NCI-H2196 treated with DMSO at 0.1 percent for 48 hours (cell line): ENCODE data around the gene TARP.
"Not testable (repeated sequence)": the region's sequence is repeated elsewhere in the genome, so short reads cannot be mapped to it uniquely, and the experiment has no call there.

ENCODE experiments used
- DNase-seq: peaks from one replicate; lab custom pipeline; 2025; ENCODE audit not compliant: unreplicated experiment; lab: John Stamatoyannopoulos, UW

TARP gene

GRCh38 chr7:38299275-38299931 lies 26.0 kb upstream of the TARP start:
- DNase-seq, result no peak

GRCh38 chr7:38296059-38296857 lies 22.8 kb upstream of the TARP start:
- DNase-seq, result no peak

- DNase-seq, result no peak
Observed at GRCh38 chr7:38294926-38295325, 21.5 kb upstream of the TARP start.

GRCh38 chr7:38292442-38292841 lies 19.0 kb upstream of the TARP start:
- no peak for DNase-seq

- no peak for DNase-seq
Observed at GRCh38 chr7:38291650-38292049, 18.2 kb upstream of the TARP start.

GRCh38 chr7:38291117-38291647 lies 17.7 kb upstream of the TARP start:
- DNase-seq, result no peak

GRCh38 chr7:38284553-38284952 lies 11.1 kb upstream of the TARP start:
- DNase-seq, result no peak

- no peak for DNase-seq
Observed at GRCh38 chr7:38283809-38284208, 10.4 kb upstream of the TARP start.

GRCh38 chr7:38283107-38283506 lies 9.7 kb upstream of the TARP start:
- DNase-seq, result no peak

GRCh38 chr7:38282081-38282480 lies 8.6 kb upstream of the TARP start:
- DNase-seq, result no peak

GRCh38 chr7:38281266-38281665 lies 7.8 kb upstream of the TARP start:
- no peak for DNase-seq

- DNase-seq, result no peak
Observed at GRCh38 chr7:38280707-38281106, 7.3 kb upstream of the TARP start.

GRCh38 chr7:38280000-38280399 lies 6.6 kb upstream of the TARP start:
- DNase-seq, result no peak

GRCh38 chr7:38276096-38276877 lies 2.9 kb upstream of the TARP start:
- DNase-seq, result no peak

GRCh38 chr7:38274927-38275620 lies 1.6 kb upstream of the TARP start:
- no peak for DNase-seq

- DNase-seq, result no peak
Observed at GRCh38 chr7:38274486-38274885, 1.1 kb upstream of the TARP start.

- not testable (repeated sequence) for DNase-seq
Observed at GRCh38 chr7:38270405-38270804, 3.0 kb downstream of the TARP start.

- DNase-seq, result not testable (repeated sequence)
Observed at GRCh38 chr7:38269704-38270346, 3.6 kb downstream of the TARP start.

- DNase-seq, result not testable (repeated sequence)
Observed at GRCh38 chr7:38265958-38266357, 7.5 kb downstream of the TARP start.

- DNase-seq, result not testable (repeated sequence)
Observed at GRCh38 chr7:38264602-38265001, 8.8 kb downstream of the TARP start.
